H1 (cell line): ENCODE measurements around the gene TLR2. TPM values are rescaled to one million over a fixed set of nuclear protein-coding genes. Genes with fewer than 3 reads are reported as not detected.

ENCODE experiments used
- CTCF ChIA-PET: fragments of 300-600 bp; sonication (Branson Sonifier 250); formaldehyde crosslinking; loops from one replicate; lab custom pipeline; 2021; ENCODE audit not compliant: partially characterized antibody; lab: Charles Lee
- POLR2A ChIA-PET: fragments of 300-600 bp; sonication (Branson Sonifier 250); formaldehyde crosslinking; loops from one replicate; lab custom pipeline; 2021; ENCODE audit warnings: inconsistent platforms; ENCODE audit not compliant: partially characterized antibody; lab: Charles Lee
- DNase-seq, 2 experiments: peaks; one replicate each; pipeline versions ENCODE4 v3.0.0 to v3.0.0-alpha.2; 2010 to 2022; ENCODE audit warnings: low spot score in 2 of 2, low read depth in 1 of 2, mixed read lengths in 1 of 2
- FAIRE-seq: peaks from 2 replicates; lab custom pipeline; 2011; peaks lifted over from hg19 to GRCh38; lab: Jason Lieb, UNC
- H2AFZ ChIP-seq: 2 replicates; pipeline ENCODE4 v1.8.1; 2012; ENCODE audit warnings: low read length, inconsistent platforms
- H2AK5ac ChIP-seq: 2 replicates; pipeline ENCODE4 v1.6.1; 2013; ENCODE audit warnings: low read depth, low read length
- H2BK120ac ChIP-seq: replicated peaks from 2 replicates; pipeline ENCODE3; 2013; ENCODE audit warnings: low read depth, low read length, inconsistent platforms
- H2BK12ac ChIP-seq: 2 replicates; pipeline ENCODE4 v1.6.1; 2013; ENCODE audit warnings: low read depth, low read length
- H2BK15ac ChIP-seq: 2 replicates; pipeline ENCODE4 v1.6.1; 2013; ENCODE audit warnings: low read length
- H2BK20ac ChIP-seq: 2 replicates; pipeline ENCODE4 v1.6.1; 2013; ENCODE audit warnings: low read length
- H2BK5ac ChIP-seq: 2 replicates; pipeline ENCODE4 v1.6.1; 2013; ENCODE audit warnings: low read depth, low read length
- H3K14ac ChIP-seq: 2 replicates; pipeline ENCODE4 v1.6.1; 2013; ENCODE audit warnings: inconsistent platforms; ENCODE audit not compliant: insufficient read length
- H3K18ac ChIP-seq: 2 replicates; pipeline ENCODE4 v1.6.1; 2013; ENCODE audit warnings: low read length; ENCODE audit errors: extremely low read depth
- H3K23ac ChIP-seq: 2 replicates; pipeline ENCODE4 v1.6.1; 2013; ENCODE audit warnings: inconsistent platforms; ENCODE audit not compliant: insufficient read length
- H3K23me2 ChIP-seq: 2 replicates; pipeline ENCODE4 v1.6.1; 2013; ENCODE audit warnings: low read depth, low read length
- H3K27ac ChIP-seq: 2 replicates; pipeline ENCODE4 v1.6.1; 2011; ENCODE audit warnings: low read depth, low read length, inconsistent platforms
- H3K27me3 ChIP-seq, 4 experiments: replicated peaks in 1 of 4; 1 replicate in 1 of 4; 2 replicates in 3 of 4; pipeline versions ENCODE4 v1.6.1 to v1.8.1; 2011 to 2013; ENCODE audit warnings: low read length in 3 of 4, mild to moderate bottlenecking in 3 of 4, inconsistent platforms in 2 of 4, mixed read lengths in 2 of 4, moderate library complexity in 1 of 4; ENCODE audit not compliant: control insufficient read depth in 3 of 4, insufficient read depth in 3 of 4; ENCODE audit errors: extremely low read depth in 1 of 4
- H3K36me3 ChIP-seq, 4 experiments: 2 replicates each; pipeline versions ENCODE4 v1.6.1 to v1.8.1; 2011 to 2013; ENCODE audit warnings: mild to moderate bottlenecking in 4 of 4, low read length in 3 of 4, moderate library complexity in 2 of 4, control low read depth in 1 of 4, inconsistent platforms in 1 of 4; ENCODE audit not compliant: insufficient read depth in 4 of 4, control insufficient read depth in 2 of 4
- H3K4ac ChIP-seq: replicated peaks from 2 replicates; pipeline ENCODE3; 2013; ENCODE audit warnings: low read length, low read depth, mixed read lengths, inconsistent platforms; ENCODE audit not compliant: insufficient read length
- H3K4me1 ChIP-seq, 4 experiments: replicated peaks in 1 of 4; 1 replicate in 1 of 4; 2 replicates in 3 of 4; pipeline versions ENCODE4 v1.6.1 to v1.8.1; 2011 to 2013; ENCODE audit warnings: low read length in 3 of 4, inconsistent platforms in 2 of 4, mixed read lengths in 1 of 4; ENCODE audit not compliant: insufficient read depth in 4 of 4, control insufficient read depth in 3 of 4
- H3K4me2 ChIP-seq, 2 experiments: 2 replicates each; pipeline versions ENCODE4 v1.6.1 to v1.8.1; 2011 to 2013; ENCODE audit warnings: low read depth in 2 of 2, low read length in 2 of 2, control low read depth in 1 of 2, inconsistent platforms in 1 of 2, mild to moderate bottlenecking in 1 of 2; ENCODE audit not compliant: insufficient read depth in 1 of 2
- H3K4me3 ChIP-seq, 4 experiments: fragments of 200-600, 300-600 bp in 1 of 4; sonication (generic), shearing (Covaris generic), sonication (Bioruptor Twin) in 1 of 4; 2 replicates each; pipeline versions ENCODE4 v1.5.1 to v1.8.1; 2011 to 2016; ENCODE audit warnings: low read length in 4 of 4, low read depth in 3 of 4, control low read depth in 2 of 4, inconsistent platforms in 2 of 4, mild to moderate bottlenecking in 2 of 4, mixed read lengths in 1 of 4, moderate library complexity in 1 of 4; ENCODE audit not compliant: insufficient read depth in 2 of 4; ENCODE audit errors: extremely low read depth in 1 of 4
- H3K56ac ChIP-seq: replicated peaks from 2 replicates; pipeline ENCODE3; 2013; ENCODE audit warnings: low read depth, mild to moderate bottlenecking, mixed read lengths, low read length, inconsistent platforms; ENCODE audit not compliant: insufficient read length
- H3K79me1 ChIP-seq: 2 replicates; pipeline ENCODE4 v1.6.1; 2013; ENCODE audit warnings: low read depth, low read length, control low read depth
- H3K79me2 ChIP-seq, 2 experiments: 2 replicates each; pipeline versions ENCODE4 v1.6.1 to v1.8.1; 2012 to 2013; ENCODE audit warnings: low read length in 2 of 2, mild to moderate bottlenecking in 2 of 2, inconsistent platforms in 1 of 2; ENCODE audit not compliant: insufficient read depth in 2 of 2, control insufficient read depth in 1 of 2
- H3K9ac ChIP-seq, 4 experiments: replicated peaks in 1 of 4; 1 replicate in 1 of 4; 2 replicates in 3 of 4; pipeline versions ENCODE4 v1.6.1 to v1.8.1; 2011 to 2013; ENCODE audit warnings: low read depth in 3 of 4, low read length in 3 of 4, control low read depth in 2 of 4, mild to moderate bottlenecking in 2 of 4, moderate library complexity in 2 of 4, inconsistent platforms in 1 of 4; ENCODE audit errors: extremely low read depth in 1 of 4
- H3K9me3 ChIP-seq, 2 experiments: 2 replicates each; pipeline versions ENCODE4 v1.6.1 to v1.8.1; 2012 to 2013; ENCODE audit warnings: mild to moderate bottlenecking in 2 of 2, moderate library complexity in 2 of 2, control low read depth in 1 of 2, inconsistent platforms in 1 of 2, low read depth in 1 of 2, low read length in 1 of 2, mixed read lengths in 1 of 2; ENCODE audit not compliant: insufficient read depth in 2 of 2
- H4K20me1 ChIP-seq, 2 experiments: replicated peaks in 1 of 2; 2 replicates each; pipeline versions ENCODE3 to v1.8.1; 2011 to 2013; ENCODE audit warnings: inconsistent platforms in 2 of 2, low read length in 2 of 2, mild to moderate bottlenecking in 1 of 2; ENCODE audit not compliant: insufficient read depth in 2 of 2, control insufficient read depth in 1 of 2
- H4K5ac ChIP-seq: 2 replicates; pipeline ENCODE4 v1.6.1; 2013; ENCODE audit warnings: low read length, low read depth, mixed read lengths, inconsistent platforms; ENCODE audit not compliant: insufficient read length
- H4K8ac ChIP-seq: 2 replicates; pipeline ENCODE4 v1.8.0; 2013; ENCODE audit warnings: mild to moderate bottlenecking, moderate library complexity, low read length, inconsistent platforms; ENCODE audit not compliant: insufficient read depth; ENCODE audit errors: extremely low read depth
- H4K91ac ChIP-seq: replicated peaks from 2 replicates; pipeline ENCODE3; 2013; ENCODE audit warnings: low read length, mixed read lengths, inconsistent platforms; ENCODE audit not compliant: insufficient read length
- BCL11A ChIP-seq, 2 experiments: IDR thresholded peaks; one replicate each; pipeline ENCODE4 v1.6.1; 2011; ENCODE audit warnings: low read depth in 2 of 2, low read length in 2 of 2, mild to moderate bottlenecking in 2 of 2
- BRCA1 ChIP-seq: IDR thresholded peaks from 2 replicates; pipeline ENCODE4 v1.6.1; 2012; ENCODE audit warnings: low read depth, low read length, improper control_type of control experiment
- CHD1 ChIP-seq: IDR thresholded peaks from 2 replicates; pipeline ENCODE4 v1.6.1; 2012; ENCODE audit warnings: low read depth, low read length, improper control_type of control experiment
- CHD2 ChIP-seq: IDR thresholded peaks from 2 replicates; pipeline ENCODE4 v1.6.1; 2012; ENCODE audit warnings: low read length, improper control_type of control experiment
- FOSL1 ChIP-seq: IDR thresholded peaks from 2 replicates; pipeline ENCODE4 v1.6.1; 2011; ENCODE audit warnings: mild to moderate bottlenecking, low read depth, low read length, moderate library complexity; ENCODE audit not compliant: insufficient read depth
- JUND ChIP-seq: IDR thresholded peaks from 2 replicates; pipeline ENCODE4 v1.6.1; 2011; ENCODE audit warnings: mild to moderate bottlenecking, improper control_type of control experiment, low read length
- POLR2AphosphoS5 ChIP-seq: IDR thresholded peaks from 2 replicates; pipeline ENCODE4 v1.6.1; 2011; ENCODE audit warnings: low read depth, low read length
- RNF2 ChIP-seq: fragments of 200-900, 300-1000 bp; sonication (generic); IDR thresholded peaks from 2 replicates; pipeline ENCODE4 v1.7.1; 2016; ENCODE audit warnings: borderline replicate concordance, low read depth, mild to moderate bottlenecking, antibody characterized with exemption, low read length; ENCODE audit not compliant: poor library complexity, severe bottlenecking; ENCODE audit errors: missing control alignments
- SAP30 ChIP-seq: fragments of 300-600 bp; sonication (generic); IDR thresholded peaks from 2 replicates; pipeline ENCODE4 v1.7.1; 2012; ENCODE audit warnings: low read length, moderate library complexity, mild to moderate bottlenecking, inconsistent platforms; ENCODE audit not compliant: insufficient read depth, insufficient replicate concordance
- SRF ChIP-seq: IDR thresholded peaks from 2 replicates; pipeline ENCODE4 v1.6.1; 2011; ENCODE audit warnings: mild to moderate bottlenecking, low read depth, low read length, moderate library complexity
- TCF12 ChIP-seq: IDR thresholded peaks from 2 replicates; pipeline ENCODE4 v1.6.1; 2011; ENCODE audit warnings: low read depth, mild to moderate bottlenecking, low read length
- TEAD4 ChIP-seq: IDR thresholded peaks from 2 replicates; pipeline ENCODE4 v1.6.1; 2012; ENCODE audit warnings: low read depth, low read length, inconsistent platforms, mixed read lengths
- WGBS, 2 experiments: shearing (Covaris generic) in 1 of 2; methylation state at CpG; one replicate each; pipeline versions ENCODE4 v1.1.6 to v1.1.7; 2013 to 2015; ENCODE audit warnings: low lambda C conversion rate in 2 of 2, mixed read lengths in 2 of 2, inconsistent platforms in 1 of 2, low coverage in 1 of 2, missing lambda C conversion rate in 1 of 2; ENCODE audit not compliant: insufficient replicate concordance in 2 of 2, insufficient coverage in 1 of 2, insufficient read length in 1 of 2; ENCODE audit errors: extremely low coverage in 1 of 2, missing lambda C conversion rate in 1 of 2; 5-methylcytosine and 5-hydroxymethylcytosine counted together
- polyA plus RNA-seq, 7 experiments: library from polyadenylated mRNA; depleted of rRNA in 3 of 7; stranded (reverse) in 5 of 7; unstranded in 2 of 7; fragments of >200 nt in 5 of 7; fragments of 200-250 nt in 2 of 7; gene quantifications; 1 replicate in 5 of 7; 2 replicates in 1 of 7; 4 replicates in 1 of 7; pipeline versions ENCODE4 v1.2.1 to v1.2.3, GENCODE V29; 2011 to 2013; ENCODE audit warnings: missing spikeins in 2 of 7, mixed read lengths in 2 of 7
- total RNA-seq: library from RNA; stranded (reverse); fragmentation: NEBNext Ultra II Directional; extraction: Animal tissue kit (Norgen Biotek cat#: 25700); gene quantifications from 2 replicates; pipeline ENCODE4 v1.2.1, GENCODE V29; 2021
- TF ChIP-seq, protein P1 (sequence below): IDR thresholded peaks from 2 replicates; pipeline ENCODE4 v1.6.1; 2011; ENCODE audit warnings: low read length, improper control_type of control experiment

Gene TLR2
- total and polyA plus RNA-seq, 2 of the 8 experiments (the other 6 are each of a cell fraction or from before 2014, with no cell fraction given), result 1.3 TPM

DNA sequence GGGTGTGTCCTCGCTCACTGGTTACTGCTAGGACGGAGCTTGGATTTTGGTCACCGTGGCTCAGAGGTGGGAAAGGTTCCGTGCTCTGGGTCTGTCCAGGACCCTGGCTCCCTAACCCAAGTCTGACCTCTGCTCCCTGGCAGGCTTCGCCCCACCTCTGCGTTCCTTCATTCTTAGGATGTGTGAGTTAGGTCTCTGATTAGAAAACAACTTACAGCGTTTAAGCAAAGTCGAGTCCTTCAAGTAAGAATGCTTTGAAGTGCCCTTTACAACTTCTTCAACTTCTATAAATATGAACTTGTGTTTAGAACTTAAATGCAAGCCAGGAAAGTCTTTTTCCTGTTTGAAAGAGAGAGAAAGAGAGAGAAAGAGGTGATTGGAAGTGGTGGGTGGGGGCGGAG is 891 bp downstream of the TLR2 start:
- Histone ChIP-seq H3K4me1 (peaks cover 0 to 4% (median 1%) of the 10 kb centered on the region in 4 experiments; a peak in 5 of 7 replicates), H3K18ac (no peak overlapping the region; the same call in 1 of the 2 replicates), H3K4me2 (peak overlapping the region; percentile 88 to 92), H2BK20ac (no peak overlapping the region), H3K56ac (no peak overlapping the region), H3K36me3 (peaks cover 0 to 4% (median 0%) of the 10 kb centered on the region in 4 experiments; a peak in 2 of 8 replicates), H3K23me2 (peaks cover 16% of the 10 kb centered on the region), H2BK120ac (no peak overlapping the region), H4K20me1 (no peaks in the 10 kb centered on the region), H3K23ac (no peak overlapping the region), H4K8ac (no peak overlapping the region), H4K91ac (no peak overlapping the region), H2BK12ac (no peak overlapping the region), H4K5ac (no peak overlapping the region), H3K79me1 (no peaks in the 10 kb centered on the region), H3K27me3 (peaks cover 12 to 44% (median 34%) of the 10 kb centered on the region in 4 experiments), H3K4me3 (peak overlapping the region; percentile 45 to 64 (median 56)), H3K9me3 (peaks cover 25 to 27% of the 10 kb centered on the region in 2 experiments), H3K4ac (no peak overlapping the region), H3K9ac (no peak overlapping the region), H3K27ac (no peak overlapping the region), H3K14ac (no peak overlapping the region), H2BK5ac (no peak overlapping the region), H3K79me2 (no peaks in the 10 kb centered on the region), H2AK5ac (no peak overlapping the region), H2BK15ac (no peak overlapping the region), H2AFZ (peak overlapping the region; percentile 88)
- WGBS, 2 experiments, result 18 to 100% methylated on average over 1 to 9 of the region's 9 CpGs
- no peak for FAIRE-seq
- CTCF ChIA-PET, result interaction anchor here (0.6 to 2.1 kb wide), 6 partner anchors 44 to 693 kb away, joined by 3 to 7 read pairs (median 3); no protein-coding TSS in a partner anchor
- POLR2A ChIA-PET, result interaction anchor here (0.6 to 1.0 kb wide), 3 partner anchors 15 to 96 kb away, joined by 3 read pairs; no protein-coding TSS in a partner anchor
- DNase-seq, result no peak
- no peak for TF ChIP-seq CHD1
- no peak for TF ChIP-seq TCF12
- no peak for TF ChIP-seq RNF2
- TF ChIP-seq BCL11A (IDR thresholded peaks at IDR 0.05; ENCODE audit: low read depth in 2 of 2, low read length in 2 of 2), result no peak
- TF ChIP-seq BRCA1, result no peak
- no peak for TF ChIP-seq FOSL1
- TF ChIP-seq TEAD4, result no peak
- TF ChIP-seq JUND, result no peak
- TF ChIP-seq SRF, result no peak
- TF ChIP-seq, protein P1, sequence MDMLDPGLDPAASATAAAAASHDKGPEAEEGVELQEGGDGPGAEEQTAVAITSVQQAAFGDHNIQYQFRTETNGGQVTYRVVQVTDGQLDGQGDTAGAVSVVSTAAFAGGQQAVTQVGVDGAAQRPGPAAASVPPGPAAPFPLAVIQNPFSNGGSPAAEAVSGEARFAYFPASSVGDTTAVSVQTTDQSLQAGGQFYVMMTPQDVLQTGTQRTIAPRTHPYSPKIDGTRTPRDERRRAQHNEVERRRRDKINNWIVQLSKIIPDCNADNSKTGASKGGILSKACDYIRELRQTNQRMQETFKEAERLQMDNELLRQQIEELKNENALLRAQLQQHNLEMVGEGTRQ, result no peak
- no peak for TF ChIP-seq CHD2
- TF ChIP-seq POLR2AphosphoS5, result no peak
- no peak for TF ChIP-seq SAP30
